H9 (cell line): Measurements from ENCODE around the gene STAB1. TPM values are rescaled to one million over a fixed set of nuclear protein-coding genes. Genes with fewer than 3 reads are reported as not detected.

Experiments
- DNase-seq: peaks from one replicate; pipeline ENCODE4 v3.0.0-alpha.2; 2017
- H2AFZ ChIP-seq: one replicate; pipeline ENCODE4 v1.6.1; 2013; ENCODE audit warnings: mild to moderate bottlenecking, low read length, control low read depth, moderate library complexity
- H2AK5ac ChIP-seq: 2 replicates; pipeline ENCODE4 v1.6.1; 2013; ENCODE audit warnings: low read length, control low read depth, mixed read lengths; ENCODE audit not compliant: insufficient read length
- H2BK120ac ChIP-seq: one replicate; pipeline ENCODE4 v1.6.1; 2013; ENCODE audit warnings: low read depth, mild to moderate bottlenecking, low read length, control low read depth, inconsistent platforms; ENCODE audit not compliant: poor library complexity, severe bottlenecking
- H2BK12ac ChIP-seq: 2 replicates; pipeline ENCODE4 v1.6.1; 2013; ENCODE audit warnings: low read length, control low read depth, mixed read lengths, low read depth; ENCODE audit not compliant: insufficient read length
- H2BK15ac ChIP-seq: 2 replicates; pipeline ENCODE4 v1.6.1; 2013; ENCODE audit warnings: low read depth, low read length, control low read depth
- H2BK20ac ChIP-seq: one replicate; pipeline ENCODE4 v1.6.1; 2013; ENCODE audit warnings: low read depth, mild to moderate bottlenecking, low read length, control low read depth, inconsistent platforms; ENCODE audit not compliant: poor library complexity, severe bottlenecking
- H2BK5ac ChIP-seq: 2 replicates; pipeline ENCODE4 v1.6.1; 2013; ENCODE audit warnings: low read length, control low read depth, mixed read lengths; ENCODE audit not compliant: insufficient read length
- H3K14ac ChIP-seq: 2 replicates; pipeline ENCODE4 v1.6.1; 2013; ENCODE audit warnings: low read length, control low read depth; ENCODE audit not compliant: insufficient read depth
- H3K18ac ChIP-seq: 2 replicates; pipeline ENCODE4 v1.6.1; 2013; ENCODE audit warnings: low read depth, mild to moderate bottlenecking, mixed read lengths, low read length, control low read depth; ENCODE audit not compliant: insufficient read length
- H3K23ac ChIP-seq: 2 replicates; pipeline ENCODE4 v1.6.1; 2013; ENCODE audit warnings: low read length, control low read depth, mixed read lengths, low read depth; ENCODE audit not compliant: insufficient read length
- H3K23me2 ChIP-seq: 2 replicates; pipeline ENCODE4 v1.6.1; 2013; ENCODE audit warnings: low read depth, mild to moderate bottlenecking, mixed read lengths, low read length, control low read depth; ENCODE audit not compliant: insufficient read length, poor library complexity, severe bottlenecking
- H3K27ac ChIP-seq: 2 replicates; pipeline ENCODE4 v1.5.1; 2013; ENCODE audit warnings: low read length, control low read depth, mixed read lengths, low read depth; ENCODE audit not compliant: insufficient read length
- H3K27me3 ChIP-seq: 2 replicates; pipeline ENCODE4 v1.6.1; 2013; ENCODE audit warnings: low read length, control low read depth, inconsistent platforms; ENCODE audit not compliant: insufficient read depth
- H3K4ac ChIP-seq: 2 replicates; pipeline ENCODE4 v1.6.1; 2013; ENCODE audit warnings: low read depth, mild to moderate bottlenecking, control low read depth, inconsistent platforms, low read length, moderate library complexity
- H3K4me1 ChIP-seq: 2 replicates; pipeline ENCODE4 v1.6.1; 2013; ENCODE audit warnings: low read length, control low read depth, inconsistent platforms; ENCODE audit not compliant: insufficient read depth
- H3K4me2 ChIP-seq: 2 replicates; pipeline ENCODE4 v1.6.1; 2013; ENCODE audit warnings: low read length, control low read depth, mixed read lengths; ENCODE audit not compliant: insufficient read length, insufficient read depth
- H3K56ac ChIP-seq: 2 replicates; pipeline ENCODE4 v1.6.1; 2013; ENCODE audit warnings: low read depth, mild to moderate bottlenecking, mixed read lengths, low read length, control low read depth; ENCODE audit not compliant: insufficient read length
- H3K79me1 ChIP-seq: 2 replicates; pipeline ENCODE4 v1.6.1; 2013; ENCODE audit warnings: low read depth, mild to moderate bottlenecking, moderate library complexity, low read length, control low read depth, inconsistent platforms; ENCODE audit not compliant: insufficient read depth, poor library complexity, severe bottlenecking
- H3K79me2 ChIP-seq: 2 replicates; pipeline ENCODE4 v1.6.1; 2013; ENCODE audit warnings: low read length, control low read depth, inconsistent platforms; ENCODE audit not compliant: insufficient read depth
- H3K9ac ChIP-seq: 2 replicates; pipeline ENCODE4 v1.6.1; 2013; ENCODE audit warnings: low read length, control low read depth, mixed read lengths; ENCODE audit not compliant: insufficient read length; ENCODE audit errors: extremely low read depth
- H3K9me3 ChIP-seq: one replicate; pipeline ENCODE4 v1.6.1; 2013; ENCODE audit warnings: low read depth, low read length, inconsistent platforms; ENCODE audit not compliant: control insufficient read depth
- H3T11ph ChIP-seq: one replicate; pipeline ENCODE4 v1.6.1; 2013; ENCODE audit warnings: mild to moderate bottlenecking, low read length, control low read depth, inconsistent platforms
- H4K20me1 ChIP-seq: one replicate; pipeline ENCODE4 v1.6.1; 2013; ENCODE audit not compliant: control insufficient read depth, insufficient read length, insufficient read depth
- H4K5ac ChIP-seq: 2 replicates; pipeline ENCODE4 v1.6.1; 2013; ENCODE audit warnings: low read depth, mild to moderate bottlenecking, mixed read lengths, low read length, control low read depth; ENCODE audit not compliant: insufficient read length
- H4K8ac ChIP-seq: replicated peaks from 2 replicates; pipeline ENCODE4 v1.6.1; 2013; ENCODE audit warnings: low read length, control low read depth, mixed read lengths, low read depth; ENCODE audit not compliant: insufficient read length
- H4K91ac ChIP-seq: 2 replicates; pipeline ENCODE4 v1.6.1; 2013; ENCODE audit warnings: low read depth, mild to moderate bottlenecking, moderate library complexity, mixed read lengths, low read length, control low read depth; ENCODE audit not compliant: insufficient read length
- H3K27ac Mint-ChIP-seq, 3 experiments: 2 replicates in 2 of 3; 3 replicates in 1 of 3; pipeline ENCODE4 v1.8.0; 2020 to 2021; ENCODE audit warnings: mixed read lengths in 3 of 3, mild to moderate bottlenecking in 1 of 3, moderate library complexity in 1 of 3
- H3K27me3 Mint-ChIP-seq: 2 replicates; pipeline ENCODE4 v1.8.0; 2021; ENCODE audit warnings: low read depth, mild to moderate bottlenecking, moderate library complexity, mixed read lengths
- H3K36me3 Mint-ChIP-seq, 3 experiments: 2 replicates in 2 of 3; 3 replicates in 1 of 3; pipeline ENCODE4 v1.8.0; 2020 to 2021; ENCODE audit warnings: low read depth in 3 of 3, mixed read lengths in 3 of 3; ENCODE audit not compliant: insufficient read depth in 1 of 3
- H3K4me1 Mint-ChIP-seq, 2 experiments: 2 replicates each; pipeline ENCODE4 v1.8.0; 2020; ENCODE audit warnings: mixed read lengths in 2 of 2
- H3K4me3 Mint-ChIP-seq, 2 experiments: 2 replicates in 1 of 2; 3 replicates in 1 of 2; pipeline ENCODE4 v1.8.0; 2020 to 2021; ENCODE audit warnings: mild to moderate bottlenecking in 2 of 2, mixed read lengths in 2 of 2, moderate library complexity in 1 of 2
- H3K9me3 Mint-ChIP-seq, 2 experiments: 2 replicates in 1 of 2; 3 replicates in 1 of 2; pipeline ENCODE4 v1.8.0; 2020; ENCODE audit warnings: mild to moderate bottlenecking in 2 of 2, mixed read lengths in 2 of 2, moderate library complexity in 1 of 2
- CTCF ChIP-seq: fragments of 200-600 bp; sonication (generic); conservative IDR thresholded peaks from 3 replicates; pipeline ENCODE4 v1.8.0; 2021; ENCODE audit warnings: antibody characterized with exemption, mild to moderate bottlenecking
- WGBS: extraction: QIAGEN DNeasy Blood & Tissue Kit; methylation state at CpG from one replicate; pipeline ENCODE4 v1.1.7; 2013; ENCODE audit warnings: missing lambda C conversion rate, low lambda C conversion rate, mixed read lengths; ENCODE audit not compliant: insufficient read length; ENCODE audit errors: extremely low coverage; 5-methylcytosine and 5-hydroxymethylcytosine counted together
- total RNA-seq: library from RNA; stranded (reverse); gene quantifications from 2 replicates; pipeline ENCODE4 v1.2.1, GENCODE V29; 2021

The STAB1 gene
- total RNA-seq, 1 experiment from 2014 or later = 1.5 TPM

GRCh38 chr3:52463416-52463815 lies 31.7 kb upstream of the STAB1 start:
- no peaks in the 10 kb centered on the region for H3K23me2 ChIP-seq
- H3K36me3 Mint-ChIP-seq = peaks cover 24 to 64% (median 63%) of the 10 kb centered on the region in 3 experiments; a peak in 6 of 7 replicates
- no peak overlapping the region for H2AK5ac ChIP-seq
- H3K23ac ChIP-seq = no peak overlapping the region
- H2AFZ ChIP-seq = no peak overlapping the region
- no peaks in the 10 kb centered on the region for H3K9me3 Mint-ChIP-seq
- no peaks in the 10 kb centered on the region for H3K27me3 ChIP-seq
- no peak overlapping the region for H4K91ac ChIP-seq
- H4K20me1 ChIP-seq = no peaks in the 10 kb centered on the region
- no peak overlapping the region for H2BK15ac ChIP-seq
- H4K5ac ChIP-seq = no peak overlapping the region
- no peaks in the 10 kb centered on the region for H3K27me3 Mint-ChIP-seq
- no peak overlapping the region for H3K4me2 ChIP-seq
- no peak overlapping the region for H3T11ph ChIP-seq
- no peak overlapping the region for H3K9ac ChIP-seq
- H2BK5ac ChIP-seq = no peak overlapping the region
- no peak overlapping the region for H3K4ac ChIP-seq
- H3K14ac ChIP-seq = no peak overlapping the region
- no peak overlapping the region for H3K27ac Mint-ChIP-seq
- no peak overlapping the region for H2BK12ac ChIP-seq
- H3K9me3 ChIP-seq = no peaks in the 10 kb centered on the region
- H3K4me3 Mint-ChIP-seq = no peak overlapping the region
- H3K27ac ChIP-seq = no peak overlapping the region
- H2BK20ac ChIP-seq = no peak overlapping the region
- H3K4me1 Mint-ChIP-seq = peaks cover under 1 to 4% of the 10 kb centered on the region in 2 experiments; a peak in 3 of 4 replicates
- H3K79me1 ChIP-seq = peaks cover 5% of the 10 kb centered on the region
- DNase-seq = no peak
- no peak overlapping the region for H2BK120ac ChIP-seq
- H3K79me2 ChIP-seq = no peaks in the 10 kb centered on the region
- no peak overlapping the region for H4K8ac ChIP-seq
- no peaks in the 10 kb centered on the region for H3K4me1 ChIP-seq
- WGBS = no CpG with 5 or more reads among the region's 5 CpGs
- H3K56ac ChIP-seq = no peak overlapping the region
- H3K18ac ChIP-seq = no peak overlapping the region
- no peak for TF ChIP-seq CTCF
